LHCN-M2 (cell line): Measurements from ENCODE around the gene SOX10. TPM values are rescaled to one million over a fixed set of nuclear protein-coding genes. Genes with fewer than 3 reads are reported as not detected.
A peak's percentile ranks its signal among the peaks of the same experiment; 100 is the strongest.

Experiments used
- DNase-seq: peaks from one replicate; pipeline ENCODE4 v3.0.0-alpha.2; 2012; ENCODE audit warnings: low read depth
- total RNA-seq: library from RNA; depleted of rRNA; stranded (reverse); fragments of >200 nt; gene quantifications from 2 replicates; pipeline ENCODE4 v1.2.3, GENCODE V29; 2014; rRNA removed

The SOX10 gene
- total RNA-seq, 1 experiment from 2014 or later = not detected

DNA sequence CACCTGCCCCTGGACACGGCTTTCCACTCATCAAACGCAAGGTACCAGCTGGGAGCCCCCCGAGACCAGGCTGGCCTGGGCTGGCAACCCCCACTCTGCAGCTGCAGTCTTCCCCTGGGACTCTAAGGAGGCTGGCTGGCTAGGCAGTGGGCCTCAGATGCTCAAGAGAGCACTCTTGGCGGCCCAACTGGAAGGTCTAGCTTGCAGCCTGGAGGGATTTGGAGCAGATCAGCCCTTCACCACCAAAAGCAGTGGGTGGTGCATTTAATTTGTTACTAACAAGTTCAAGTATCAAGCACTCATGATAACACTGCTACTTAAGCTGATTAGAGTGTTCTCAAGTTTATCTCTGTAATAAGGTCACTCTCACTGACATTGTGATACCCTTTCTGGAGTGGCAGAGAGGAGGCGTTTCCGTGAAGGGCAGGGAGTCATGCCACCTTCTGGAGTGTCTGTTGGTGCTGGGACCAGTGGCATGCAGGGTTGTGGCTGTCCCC, 52.4 kb downstream of the SOX10 start:
- DNase-seq = no peak

- DNase-seq = peak; percentile 31
These were observed 53.4 kb downstream of the SOX10 start for GRCh38 chr22:37930952-37931440.

DNA sequence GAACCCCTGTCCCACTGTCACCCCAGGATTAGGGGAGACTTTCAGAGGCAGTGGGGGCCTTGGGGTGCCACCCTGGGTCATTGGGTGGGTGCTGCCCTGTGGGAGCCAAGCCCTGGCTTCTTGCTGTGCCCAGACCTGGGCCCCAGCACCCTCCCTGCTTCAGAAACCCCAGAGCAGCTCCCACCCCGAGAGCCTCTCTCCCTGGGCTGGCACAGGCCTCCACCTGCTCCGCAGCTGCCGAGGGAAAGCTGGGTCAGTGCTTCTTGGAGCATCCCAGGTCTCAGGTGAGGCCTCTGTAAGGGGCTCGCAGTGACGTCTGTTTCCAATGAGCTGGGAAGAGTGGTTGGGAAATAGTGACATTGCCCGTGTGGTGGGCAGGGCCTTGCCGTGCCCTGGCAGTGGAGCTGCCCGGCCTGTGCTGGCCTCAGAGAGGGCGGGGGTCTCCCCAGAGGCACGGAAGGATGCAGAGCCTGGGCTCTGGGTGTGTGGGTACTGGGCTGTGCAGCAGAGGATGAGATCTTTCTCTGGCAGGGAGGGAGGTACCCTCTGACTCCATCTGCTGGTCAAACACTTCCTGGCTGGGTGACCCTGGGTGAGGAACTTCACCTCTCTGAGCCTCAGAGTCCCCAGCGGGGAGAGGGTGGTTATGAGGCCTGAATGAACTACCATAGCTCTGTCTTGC, 53.9 kb downstream of the SOX10 start:
- peak; percentile 35 for DNase-seq

DNA sequence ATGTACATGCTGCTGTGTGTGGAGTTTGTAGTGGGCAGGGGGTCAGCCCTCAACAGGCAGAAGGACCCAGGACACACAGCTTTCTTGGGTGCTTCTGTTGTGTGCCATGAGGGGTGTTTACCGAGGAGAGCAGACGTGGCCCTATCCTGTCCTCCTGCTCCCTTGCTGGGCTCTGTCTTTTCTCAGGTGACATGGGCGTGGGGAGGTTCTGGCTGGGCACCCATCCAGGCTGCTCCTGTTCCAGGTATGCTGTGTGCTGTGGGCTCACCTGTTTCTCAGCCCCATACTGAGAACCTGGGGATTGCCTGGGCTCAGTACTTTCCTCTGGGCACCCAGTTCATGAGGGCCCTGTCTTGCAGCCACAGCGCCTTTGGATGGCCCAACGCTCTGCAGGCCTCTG, 55.0 kb downstream of the SOX10 start:
- no peak for DNase-seq

GRCh38 chr22:37927637-37927936, 56.8 kb downstream of the SOX10 start:
- DNase-seq = no peak

DNA sequence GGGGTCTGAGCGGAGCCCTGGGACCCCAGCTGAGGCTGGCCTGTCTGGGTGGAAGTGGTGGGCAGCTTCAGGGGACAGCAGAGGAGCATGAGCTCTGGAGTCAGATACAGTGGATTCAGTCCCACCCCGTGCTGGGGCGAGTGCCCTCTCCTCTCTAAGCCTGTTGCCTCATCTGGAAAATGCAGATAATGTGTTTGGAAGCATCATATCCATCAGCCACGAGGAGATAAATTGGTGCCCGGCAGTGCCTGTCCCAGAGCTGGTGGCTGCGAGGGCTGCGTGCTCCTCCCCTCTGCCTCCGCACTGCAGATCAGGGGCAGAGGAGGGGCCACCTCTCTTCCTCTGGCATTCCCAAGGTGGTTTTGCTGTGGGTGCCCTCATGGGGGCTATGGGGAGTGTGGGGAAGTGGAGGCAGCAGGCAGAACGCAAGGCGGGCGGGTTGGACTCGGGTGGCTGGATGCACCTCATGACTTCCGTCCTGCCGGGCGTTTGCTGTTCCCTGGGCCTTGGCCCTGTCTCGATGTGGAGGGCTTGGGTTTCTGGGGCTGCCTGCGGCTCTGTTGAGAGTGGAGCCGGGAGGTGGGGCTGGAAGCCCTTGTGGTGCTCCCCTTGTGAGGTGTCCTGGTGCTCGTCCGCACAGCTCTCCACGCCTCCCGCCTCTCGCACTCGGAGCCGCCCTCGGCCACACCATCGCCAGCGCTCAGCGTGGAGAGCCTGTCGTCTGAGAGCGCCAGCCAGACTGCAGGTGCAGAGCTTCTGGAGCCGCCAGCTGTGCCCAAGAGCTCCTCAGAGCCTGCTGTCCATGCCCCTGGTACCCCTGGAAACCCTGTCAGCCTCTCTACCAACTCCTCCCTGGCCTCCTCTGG, 57.4 kb downstream of the SOX10 start:
- no peak for DNase-seq

- no peak for DNase-seq
These were observed 58.0 kb downstream of the SOX10 start for GRCh38 chr22:37926358-37926757.

- DNase-seq = no peak
These were observed 58.6 kb downstream of the SOX10 start for GRCh38 chr22:37925767-37926166.

DNA sequence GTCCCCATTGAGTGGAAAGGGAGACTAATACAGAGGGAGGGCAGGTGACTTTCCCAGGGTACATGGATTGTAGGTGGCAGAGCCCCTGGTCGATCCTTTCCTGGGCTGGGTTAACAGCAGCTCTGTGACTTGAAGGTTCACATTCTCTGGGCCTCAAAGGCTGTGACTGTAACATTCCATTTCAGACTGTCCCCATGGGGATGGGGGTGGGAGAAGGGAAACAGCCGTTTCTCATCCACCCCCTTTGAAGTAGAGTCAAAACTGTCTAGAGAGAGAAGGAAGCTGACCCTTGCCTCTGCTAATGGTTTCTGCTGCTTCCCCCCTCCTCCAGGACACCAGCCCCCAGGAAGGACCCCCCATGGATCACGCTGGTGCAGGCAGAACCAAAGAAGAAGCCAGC, 59.0 kb downstream of the SOX10 start:
- DNase-seq = no peak

DNA sequence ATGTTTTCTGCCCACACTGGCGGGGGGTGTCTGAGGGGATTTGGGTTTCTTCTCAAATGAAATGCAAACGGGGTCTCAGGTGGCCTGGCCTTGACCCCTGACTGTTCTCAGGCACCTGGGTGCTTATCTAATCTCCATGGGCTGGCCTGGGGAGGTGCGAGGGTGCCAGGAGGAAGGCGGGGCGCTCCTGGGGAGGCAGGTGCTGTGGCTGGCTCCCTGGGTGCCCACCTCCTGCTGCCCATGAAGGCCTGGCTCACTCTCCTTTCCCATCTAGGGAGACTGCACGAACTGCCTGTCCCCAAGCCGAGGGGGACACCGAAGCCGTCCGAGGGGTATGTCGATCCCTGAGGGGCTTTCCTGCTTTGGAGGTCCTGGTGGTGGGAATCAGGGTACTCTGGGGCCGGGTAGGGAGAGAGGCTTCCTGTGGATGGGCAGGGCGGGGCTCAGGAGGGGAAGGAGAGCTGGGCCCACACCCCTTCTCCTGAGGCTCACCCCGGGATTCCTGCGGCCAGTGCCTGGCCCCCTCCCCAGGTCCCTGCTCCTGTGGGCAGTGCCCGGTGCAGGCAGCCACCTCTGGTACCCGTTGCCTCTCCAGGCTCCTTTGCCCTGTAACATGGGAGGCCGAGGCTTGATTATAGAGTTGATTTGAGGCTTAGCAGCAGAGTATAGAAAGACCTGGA, 59.8 kb downstream of the SOX10 start:
- DNase-seq = no peak

GRCh38 chr22:37923927-37924326, 60.4 kb downstream of the SOX10 start:
- no peak for DNase-seq

Other genes with a start within 250 kb of the SOX10 start
- 21.2 and 23.4 TPM in 2 replicates for gene GCAT, start 176.6 kb downstream of the SOX10 start, total RNA-seq
- not detected in 2 replicates for gene GALR3, start 161.2 kb downstream of the SOX10 start, total RNA-seq
- 49.5 and 55.0 TPM in 2 replicates for gene ANKRD54, start 140.2 kb downstream of the SOX10 start, total RNA-seq
- 311 and 345 TPM in 2 replicates for gene EIF3L, start 135.1 kb downstream of the SOX10 start, total RNA-seq
- 52.0 and 54.6 TPM in 2 replicates for gene MICALL1, start 78.3 kb downstream of the SOX10 start, total RNA-seq
- gene C22orf23, start 31.0 kb downstream of the SOX10 start, total RNA-seq = 0.29 TPM in 1 of 2 replicates, not detected in the other
- gene POLR2F, start 30.9 kb downstream of the SOX10 start, total RNA-seq = 45.9 and 64.8 TPM in 2 replicates
- gene PICK1, start 72.8 kb upstream of the SOX10 start, total RNA-seq = 5.2 and 6.0 TPM in 2 replicates
- gene SLC16A8, start 99.6 kb upstream of the SOX10 start, total RNA-seq = not detected in 2 replicates
- gene BAIAP2L2, start 126.1 kb upstream of the SOX10 start, total RNA-seq = 0.06 and 0.13 TPM in 2 replicates
- 6.1 and 13.3 TPM in 2 replicates for gene PLA2G6, start 197.3 kb upstream of the SOX10 start, total RNA-seq
- 29.3 and 31.7 TPM in 2 replicates for gene MAFF, start 217.4 kb upstream of the SOX10 start, total RNA-seq